Epidermal melanocyte (primary cell): Measurements from ENCODE around the gene SLC50A1.
A peak's percentile ranks its signal among the peaks of the same experiment; 100 is the strongest.
"Not testable (repeated sequence)": the region's sequence is repeated elsewhere in the genome, so short reads cannot be mapped to it uniquely, and the experiment has no call there.

Source experiments
- DNase-seq: peaks from one replicate; pipeline ENCODE4 v3.0.0; 2011; ENCODE audit warnings: low spot score; ENCODE audit not compliant: insufficient read length

Gene SLC50A1

DNA sequence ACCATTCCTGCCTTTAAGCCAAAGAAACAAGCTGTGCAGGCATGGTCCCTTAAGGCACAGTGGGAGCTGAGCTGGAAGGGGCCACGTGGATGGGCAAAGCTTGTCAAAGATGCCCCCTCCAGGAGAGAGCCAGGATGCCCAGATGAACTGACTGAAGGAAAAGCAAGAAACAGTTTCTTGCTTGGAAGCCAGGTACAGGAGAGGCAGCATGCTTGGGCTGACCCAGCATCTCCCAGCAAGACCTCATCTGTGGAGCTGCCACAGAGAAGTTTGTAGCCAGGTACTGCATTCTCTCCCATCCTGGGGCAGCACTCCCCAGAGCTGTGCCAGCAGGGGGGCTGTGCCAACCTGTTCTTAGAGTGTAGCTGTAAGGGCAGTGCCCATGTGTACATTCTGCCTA lies 1.3 kb upstream of the SLC50A1 start:
- DNase-seq = no peak

GRCh38 chr1:155134880-155135414 lies 705 bp upstream of the SLC50A1 start:
- peak; percentile 58 for DNase-seq

DNA sequence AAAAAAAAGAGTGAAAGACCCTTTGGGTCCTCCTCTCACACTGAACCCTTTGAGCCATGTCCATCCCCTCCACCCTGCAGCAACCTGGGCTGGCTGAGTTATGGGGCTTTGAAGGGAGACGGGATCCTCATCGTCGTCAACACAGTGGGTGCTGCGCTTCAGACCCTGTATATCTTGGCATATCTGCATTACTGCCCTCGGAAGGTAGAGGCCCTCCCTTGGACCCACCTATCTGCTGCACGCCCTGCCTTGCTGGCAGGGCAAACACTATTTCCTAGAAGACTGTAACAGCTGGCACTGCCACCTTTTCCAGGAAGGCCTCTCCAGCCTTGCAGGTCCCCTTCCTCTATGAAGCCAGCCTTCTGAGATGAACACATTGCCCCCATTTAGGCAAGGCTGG lies 1.1 kb downstream of the SLC50A1 start:
- DNase-seq = no peak

- DNase-seq = no peak
These were observed 1.7 kb downstream of the SLC50A1 start for GRCh38 chr1:155137154-155137949.

DNA sequence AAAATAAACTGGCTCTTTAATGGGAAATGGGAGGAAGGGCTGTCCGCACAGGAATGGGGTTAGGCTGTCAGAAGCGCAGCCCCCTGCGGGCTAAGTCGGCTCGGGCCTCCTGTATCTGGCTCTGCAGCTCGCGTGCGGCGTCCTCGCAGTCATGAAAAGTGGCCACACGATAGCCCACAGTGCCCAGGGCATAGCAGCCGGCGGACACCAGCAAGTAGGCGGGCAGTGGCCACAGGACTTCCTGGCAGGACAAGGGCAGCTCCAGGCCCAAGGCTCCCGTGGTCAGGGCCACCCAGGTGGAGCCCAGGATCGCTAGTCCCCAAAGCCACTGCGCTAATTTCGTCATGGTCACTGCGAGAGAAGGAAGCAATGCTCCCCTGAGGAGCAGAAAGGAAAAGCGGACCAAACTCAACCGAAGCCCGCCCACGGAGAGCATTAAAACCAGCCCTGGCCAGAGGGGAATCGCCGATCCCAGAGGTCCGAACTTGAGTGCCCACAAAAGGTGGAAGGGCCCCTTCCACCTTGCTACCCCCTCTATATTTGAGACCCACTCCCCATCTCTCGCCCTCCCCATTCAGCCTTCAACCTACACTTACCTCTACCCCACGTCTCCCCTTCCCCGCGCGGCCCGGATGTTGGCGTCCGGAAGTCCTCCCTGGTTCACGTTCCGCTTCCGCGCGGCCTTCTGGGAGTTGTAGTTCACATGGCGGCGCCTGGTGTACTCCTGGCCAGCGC lies 4.4 kb downstream of the SLC50A1 start, which contains the start of gene DPM3:
Gene DPM3, minus strand, starts transcription at position 637 of the 735 bp plus-strand sequence. Its CDS starts 291 bp downstream, at position 346.
- peak; percentile 90 for DNase-seq

GRCh38 chr1:155140630-155140953 lies 4.9 kb downstream of the SLC50A1 start:
- DNase-seq = no peak

- DNase-seq = no peak
These were observed 6.1 kb downstream of the SLC50A1 start for GRCh38 chr1:155141749-155142148.

GRCh38 chr1:155145491-155145890 lies 9.8 kb downstream of the SLC50A1 start:
- no peak for DNase-seq

- DNase-seq = not testable (repeated sequence)
These were observed 20.5 kb downstream of the SLC50A1 start for GRCh38 chr1:155155996-155156643.

GRCh38 chr1:155158991-155159390 lies 23.3 kb downstream of the SLC50A1 start:
- no peak for DNase-seq

GRCh38 chr1:155160128-155160527 lies 24.5 kb downstream of the SLC50A1 start:
- DNase-seq = no peak

- DNase-seq = not testable (repeated sequence)
These were observed 27.0 kb downstream of the SLC50A1 start for GRCh38 chr1:155162631-155163030.

GRCh38 chr1:155163785-155164184 lies 28.1 kb downstream of the SLC50A1 start:
- DNase-seq = not testable (repeated sequence)

DNA sequence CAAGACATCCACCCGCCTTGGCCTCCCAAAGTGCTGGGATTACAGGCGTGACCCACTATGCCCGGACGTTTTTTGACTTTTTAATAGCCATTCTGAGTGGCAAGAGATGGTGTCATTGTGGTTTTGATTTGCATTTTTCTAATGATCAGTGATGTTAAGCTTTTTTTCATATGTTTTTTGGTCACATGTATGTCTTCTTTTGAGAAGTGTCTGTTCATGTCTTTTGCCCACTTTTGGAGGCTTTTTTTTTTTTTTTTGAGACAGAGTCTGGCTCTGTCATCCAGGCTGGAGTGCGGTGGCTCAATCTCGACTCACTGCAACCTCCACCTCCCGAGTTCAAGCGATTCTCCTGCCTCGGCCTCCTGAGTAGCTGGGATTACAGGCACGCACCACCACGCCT lies 29.0 kb downstream of the SLC50A1 start:
- not testable (repeated sequence) for DNase-seq

DNA sequence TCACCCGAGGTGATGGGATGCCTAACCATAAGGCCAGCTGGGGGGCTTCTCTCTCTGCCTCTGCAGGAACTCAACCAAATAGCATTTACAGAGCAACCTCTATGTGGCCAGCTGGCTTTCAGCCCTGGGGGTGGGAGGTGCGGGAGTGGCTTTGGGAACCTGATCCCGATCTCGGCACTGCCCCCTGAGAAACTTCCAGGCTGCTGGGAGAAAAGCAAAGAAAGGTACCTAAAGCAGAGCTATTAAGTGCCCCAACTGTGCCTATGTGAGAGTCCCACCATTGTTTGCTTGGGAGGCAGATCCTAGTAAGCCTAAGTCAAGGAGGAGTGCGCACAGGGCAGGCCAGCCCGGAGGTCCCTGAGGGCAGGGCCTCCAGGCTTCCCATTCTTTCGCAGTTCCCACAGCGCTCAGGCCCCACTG lies 30.4 kb downstream of the SLC50A1 start:
- no peak for DNase-seq

GRCh38 chr1:155166471-155167165 lies 31.0 kb downstream of the SLC50A1 start:
- peak; percentile 11 for DNase-seq

DNA sequence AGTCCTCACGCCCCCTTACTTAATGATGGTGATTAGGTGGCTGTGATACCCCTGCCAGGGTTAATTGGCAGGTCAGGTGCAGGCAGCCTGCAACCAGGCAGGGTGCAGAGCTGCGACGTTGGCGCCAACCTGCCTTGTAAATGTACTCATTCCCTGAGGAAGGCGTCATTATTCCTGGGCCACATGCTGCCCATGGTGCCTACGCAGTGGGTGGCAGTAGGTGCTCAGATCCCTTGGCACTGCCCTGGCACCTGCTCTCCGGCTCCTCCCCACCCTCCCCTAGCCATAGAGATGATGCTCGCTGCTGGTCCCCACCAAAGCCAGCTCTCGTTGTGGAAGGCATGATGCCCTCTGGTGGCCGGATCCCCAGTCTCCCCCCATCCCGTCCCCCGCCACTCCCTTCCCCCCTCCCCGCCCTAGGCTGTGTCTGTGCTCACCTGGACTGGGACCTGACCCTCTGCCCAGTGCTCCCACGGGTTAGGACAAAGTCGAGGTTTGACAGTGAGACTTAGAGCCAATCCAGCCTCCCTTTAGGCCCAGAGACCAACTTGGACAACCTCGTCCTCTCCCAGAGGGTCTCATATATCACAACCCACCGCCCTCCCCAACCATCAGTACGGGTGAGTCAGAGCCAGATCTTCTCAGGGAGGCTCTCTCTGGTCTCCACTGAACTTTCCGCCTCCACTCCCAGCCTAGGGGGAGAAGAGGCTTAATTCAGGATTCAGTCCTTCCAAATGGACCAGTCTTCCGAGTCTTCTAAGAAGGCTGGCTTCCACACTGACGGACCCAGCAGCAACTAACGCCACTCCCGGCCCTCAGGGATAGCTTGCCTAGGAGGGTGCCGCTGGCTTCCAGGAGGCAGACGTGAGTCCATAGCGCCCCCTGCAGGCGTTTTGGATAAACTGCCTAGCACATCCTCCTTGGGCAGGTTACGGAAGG lies 31.8 kb downstream of the SLC50A1 start:
- DNase-seq = peak; percentile 70

DNA sequence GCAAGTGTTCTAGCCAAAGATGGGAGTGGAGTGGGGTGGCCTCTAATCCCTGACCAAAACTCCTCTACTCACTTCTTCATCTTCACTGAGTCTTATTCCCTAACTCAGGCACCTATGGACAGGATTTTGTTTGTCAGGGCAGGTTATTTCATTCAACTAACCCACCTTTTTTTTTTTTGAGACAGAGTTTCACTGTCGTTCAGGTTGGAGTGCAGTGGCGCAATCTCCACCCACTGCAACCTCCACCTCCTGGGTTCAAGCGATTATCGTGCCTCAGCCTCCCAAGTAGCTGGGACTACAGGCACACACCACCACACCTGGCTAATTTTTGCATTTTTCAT lies 32.4 kb downstream of the SLC50A1 start:
- not testable (repeated sequence) for DNase-seq

DNA sequence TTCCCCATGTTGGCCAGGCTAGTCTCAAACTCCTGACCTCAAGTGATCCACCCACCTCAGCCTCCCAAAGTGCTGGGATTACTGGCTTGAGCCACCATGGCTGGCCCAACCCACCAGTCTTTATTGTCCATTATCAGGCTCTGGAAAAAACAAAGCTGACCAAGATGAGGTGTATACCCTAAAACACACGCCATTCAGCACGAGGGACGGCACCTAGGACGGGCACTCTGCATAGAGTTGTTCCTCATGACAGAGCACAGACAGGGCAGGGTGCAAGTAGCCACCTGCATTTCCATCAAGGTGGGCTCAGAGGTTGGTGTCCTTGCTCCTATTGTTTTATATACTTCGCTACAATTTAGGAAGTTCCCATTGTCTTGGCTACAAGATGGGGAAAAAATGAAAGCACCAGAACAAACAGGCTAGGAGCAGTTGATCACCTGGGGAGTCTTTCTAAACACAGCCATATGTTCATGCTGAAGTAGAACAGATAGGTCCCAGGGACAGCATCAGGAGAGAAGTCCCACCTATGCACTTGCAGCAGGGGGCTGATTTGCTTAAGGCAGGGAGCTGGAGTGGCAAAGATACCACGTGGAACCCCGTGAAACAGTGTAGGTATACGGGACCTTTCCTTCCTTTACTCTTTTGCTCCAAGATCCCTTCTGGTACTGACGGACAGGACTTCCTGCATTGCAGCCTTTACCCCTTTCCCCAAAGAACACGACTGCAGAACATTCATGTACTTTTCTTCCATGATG lies 33.0 kb downstream of the SLC50A1 start:
- no peak for DNase-seq

GRCh38 chr1:155169541-155169940 lies 33.9 kb downstream of the SLC50A1 start:
- DNase-seq = no peak
